Stimulated activated CD8-positive, alpha-beta memory T cell treated with anti-CD3 and anti-CD28 coated beads, Interleukin-15, amount 100 ng/mL, for 4 hours (primary cell): ENCODE measurements around the gene IL17RE.

Source experiments
- DNase-seq, 2 donors: peaks; one replicate each; pipeline ENCODE4 v3.0.0-alpha.2; 2020; ENCODE audit warnings: low read depth in 2 of 2

The IL17RE gene

GRCh38 chr3:9903238-9903624, 583 bp downstream of the IL17RE start:
- no peak for DNase-seq

GRCh38 chr3:9903904-9904303, 1.3 kb downstream of the IL17RE start:
- no peak for DNase-seq

- DNase-seq, result no peak
Observed at GRCh38 chr3:9906480-9906879, 3.8 kb downstream of the IL17RE start.

GRCh38 chr3:9908286-9908685, 5.6 kb downstream of the IL17RE start:
- DNase-seq, result no peak

GRCh38 chr3:9909221-9910013, 6.8 kb downstream of the IL17RE start:
- DNase-seq, result no peak

- no peak for DNase-seq
Observed at GRCh38 chr3:9911863-9912262, 9.2 kb downstream of the IL17RE start.

GRCh38 chr3:9912294-9912935, 9.8 kb downstream of the IL17RE start:
- no peak for DNase-seq

- DNase-seq, result no peak
Observed at GRCh38 chr3:9913601-9914000, 11.0 kb downstream of the IL17RE start.

- no peak for DNase-seq
Observed at GRCh38 chr3:9914011-9914410, 11.4 kb downstream of the IL17RE start.

- no peak for DNase-seq
Observed at GRCh38 chr3:9914559-9915253, 12.1 kb downstream of the IL17RE start.

- no peak for DNase-seq
Observed at GRCh38 chr3:9915254-9916141, 12.8 kb downstream of the IL17RE start.

GRCh38 chr3:9916346-9916733, 13.7 kb downstream of the IL17RE start:
- no peak for DNase-seq

GRCh38 chr3:9916734-9917680, 14.4 kb downstream of the IL17RE start, which contains the start of gene IL17RC:
Gene IL17RC (plus strand): TSS chr3:9917098. CDS start chr3:9917316, 218 bp downstream.
- no peak for DNase-seq

- DNase-seq, result no peak
Observed at GRCh38 chr3:9917820-9918219, 15.2 kb downstream of the IL17RE start.

- no peak for DNase-seq
Observed at GRCh38 chr3:9918261-9919038, 15.8 kb downstream of the IL17RE start.

- no peak for DNase-seq
Observed at GRCh38 chr3:9928158-9928557, 25.5 kb downstream of the IL17RE start.

GRCh38 chr3:9930804-9931418, 28.3 kb downstream of the IL17RE start:
- no peak for DNase-seq

- DNase-seq, result no peak
Observed at GRCh38 chr3:9932535-9932842, 29.8 kb downstream of the IL17RE start.

GRCh38 chr3:9932843-9933560, 30.4 kb downstream of the IL17RE start:
- DNase-seq, result peak; percentile 84 to 85
